ENCODE results near the gene MS4A18. TPM values are rescaled to one million over a fixed set of nuclear protein-coding genes. Genes with fewer than 3 reads are reported as not detected.

The MS4A18 gene
- total RNA-seq, 1 donor from 2014 or later: not detected

- H3K27me3 ChIP-seq (ENCODE audit: control insufficient read depth in 3 of 3, insufficient read depth in 3 of 3, low read length in 3 of 3): peaks cover 12 to 16% (median 14%) of the 10 kb centered on the region in 3 donors
- no peak overlapping the region for H3K4me3 ChIP-seq (ENCODE audit: low read length in 3 of 3)
- H3K27ac ChIP-seq (ENCODE audit: low read depth, low read length): no peak overlapping the region
- peaks cover 0 to 2% (median 0%) of the 10 kb centered on the region in 3 donors for H3K4me1 ChIP-seq (ENCODE audit: control insufficient read depth in 3 of 3, insufficient read depth in 3 of 3, low read length in 3 of 3)
- H3K9me3 ChIP-seq (ENCODE audit: control insufficient read depth in 3 of 3, low read length in 3 of 3): no peaks in the 10 kb centered on the region
- H3K9ac ChIP-seq (ENCODE audit: low read depth in 1 of 3, low read length in 3 of 3): no peak overlapping the region
- H3K36me3 ChIP-seq (ENCODE audit: control insufficient read depth in 3 of 3, insufficient read depth in 3 of 3, low read length in 3 of 3): no peaks in the 10 kb centered on the region
Measured at GRCh38 chr11:60762851-60763691, 38.6 kb downstream of the MS4A18 start.

GRCh38 chr11:60763692-60764369 lies 39.3 kb downstream of the MS4A18 start:
- Histone ChIP-seq H3K9me3 (ENCODE audit: control insufficient read depth in 3 of 3, low read length in 3 of 3) (no peaks in the 10 kb centered on the region), H3K4me3 (ENCODE audit: low read length in 3 of 3) (no peak overlapping the region), H3K27me3 (ENCODE audit: control insufficient read depth in 3 of 3, insufficient read depth in 3 of 3, low read length in 3 of 3) (peaks cover 12 to 20% (median 14%) of the 10 kb centered on the region in 3 donors), H3K27ac (ENCODE audit: low read depth, low read length) (no peak overlapping the region), H3K36me3 (ENCODE audit: control insufficient read depth in 3 of 3, insufficient read depth in 3 of 3, low read length in 3 of 3) (no peaks in the 10 kb centered on the region), H3K9ac (ENCODE audit: low read depth in 1 of 3, low read length in 3 of 3) (no peak overlapping the region), H3K4me1 (ENCODE audit: control insufficient read depth in 3 of 3, insufficient read depth in 3 of 3, low read length in 3 of 3) (peaks cover 0 to 2% (median 0%) of the 10 kb centered on the region in 3 donors)

- H3K36me3 ChIP-seq (ENCODE audit: control insufficient read depth in 3 of 3, insufficient read depth in 3 of 3, low read length in 3 of 3): no peaks in the 10 kb centered on the region
- peaks cover 0 to 2% (median 0%) of the 10 kb centered on the region in 3 donors for H3K4me1 ChIP-seq (ENCODE audit: control insufficient read depth in 3 of 3, insufficient read depth in 3 of 3, low read length in 3 of 3)
- no peak overlapping the region for H3K9ac ChIP-seq (ENCODE audit: low read depth in 1 of 3, low read length in 3 of 3)
- no peak overlapping the region for H3K4me3 ChIP-seq (ENCODE audit: low read length in 3 of 3)
- no peak overlapping the region for H3K27ac ChIP-seq (ENCODE audit: low read depth, low read length)
- peaks cover 12 to 22% (median 14%) of the 10 kb centered on the region in 3 donors for H3K27me3 ChIP-seq (ENCODE audit: control insufficient read depth in 3 of 3, insufficient read depth in 3 of 3, low read length in 3 of 3)
- H3K9me3 ChIP-seq (ENCODE audit: control insufficient read depth in 3 of 3, low read length in 3 of 3): no peaks in the 10 kb centered on the region
Measured at GRCh38 chr11:60764879-60765278, 40.4 kb downstream of the MS4A18 start.

- H3K4me3 ChIP-seq (ENCODE audit: low read length in 3 of 3): no peak overlapping the region
- H3K4me1 ChIP-seq (ENCODE audit: control insufficient read depth in 3 of 3, insufficient read depth in 3 of 3, low read length in 3 of 3): peaks cover 0 to 2% (median 0%) of the 10 kb centered on the region in 3 donors
- no peaks in the 10 kb centered on the region for H3K9me3 ChIP-seq (ENCODE audit: control insufficient read depth in 3 of 3, low read length in 3 of 3)
- no peak overlapping the region for H3K9ac ChIP-seq (ENCODE audit: low read depth in 1 of 3, low read length in 3 of 3)
- H3K36me3 ChIP-seq (ENCODE audit: control insufficient read depth in 3 of 3, insufficient read depth in 3 of 3, low read length in 3 of 3): no peaks in the 10 kb centered on the region
- peaks cover 12 to 22% (median 14%) of the 10 kb centered on the region in 3 donors for H3K27me3 ChIP-seq (ENCODE audit: control insufficient read depth in 3 of 3, insufficient read depth in 3 of 3, low read length in 3 of 3)
- no peak overlapping the region for H3K27ac ChIP-seq (ENCODE audit: low read depth, low read length)
Measured at GRCh38 chr11:60765355-60765754, 40.8 kb downstream of the MS4A18 start.

- Histone ChIP-seq H3K9ac (ENCODE audit: low read depth in 1 of 3, low read length in 3 of 3) (no peak overlapping the region), H3K9me3 (ENCODE audit: control insufficient read depth in 3 of 3, low read length in 3 of 3) (no peaks in the 10 kb centered on the region), H3K27ac (ENCODE audit: low read depth, low read length) (no peak overlapping the region), H3K4me1 (ENCODE audit: control insufficient read depth in 3 of 3, insufficient read depth in 3 of 3, low read length in 3 of 3) (peaks cover 0 to 2% (median 0%) of the 10 kb centered on the region in 3 donors), H3K27me3 (ENCODE audit: control insufficient read depth in 3 of 3, insufficient read depth in 3 of 3, low read length in 3 of 3) (peaks cover 12 to 22% (median 16%) of the 10 kb centered on the region in 3 donors), H3K4me3 (ENCODE audit: low read length in 3 of 3) (no peak overlapping the region), H3K36me3 (ENCODE audit: control insufficient read depth in 3 of 3, insufficient read depth in 3 of 3, low read length in 3 of 3) (no peaks in the 10 kb centered on the region)
Measured at GRCh38 chr11:60766547-60766946, 42.0 kb downstream of the MS4A18 start.

GRCh38 chr11:60767388-60767811 lies 42.9 kb downstream of the MS4A18 start:
- Histone ChIP-seq H3K27me3 (ENCODE audit: control insufficient read depth in 3 of 3, insufficient read depth in 3 of 3, low read length in 3 of 3) (peaks cover 12 to 26% (median 20%) of the 10 kb centered on the region in 3 donors), H3K9ac (ENCODE audit: low read depth in 1 of 3, low read length in 3 of 3) (no peak overlapping the region), H3K4me3 (ENCODE audit: low read length in 3 of 3) (no peak overlapping the region), H3K4me1 (ENCODE audit: control insufficient read depth in 3 of 3, insufficient read depth in 3 of 3, low read length in 3 of 3) (no peaks in the 10 kb centered on the region), H3K9me3 (ENCODE audit: control insufficient read depth in 3 of 3, low read length in 3 of 3) (no peaks in the 10 kb centered on the region), H3K36me3 (ENCODE audit: control insufficient read depth in 3 of 3, insufficient read depth in 3 of 3, low read length in 3 of 3) (no peaks in the 10 kb centered on the region), H3K27ac (ENCODE audit: low read depth, low read length) (no peak overlapping the region)

GRCh38 chr11:60768202-60768601 lies 43.7 kb downstream of the MS4A18 start:
- Histone ChIP-seq H3K27me3 (ENCODE audit: control insufficient read depth in 3 of 3, insufficient read depth in 3 of 3, low read length in 3 of 3) (peaks cover 12 to 31% (median 26%) of the 10 kb centered on the region in 3 donors), H3K4me1 (ENCODE audit: control insufficient read depth in 3 of 3, insufficient read depth in 3 of 3, low read length in 3 of 3) (no peaks in the 10 kb centered on the region), H3K36me3 (ENCODE audit: control insufficient read depth in 3 of 3, insufficient read depth in 3 of 3, low read length in 3 of 3) (no peaks in the 10 kb centered on the region), H3K4me3 (ENCODE audit: low read length in 3 of 3) (no peak overlapping the region), H3K9me3 (ENCODE audit: control insufficient read depth in 3 of 3, low read length in 3 of 3) (no peaks in the 10 kb centered on the region), H3K9ac (ENCODE audit: low read depth in 1 of 3, low read length in 3 of 3) (no peak overlapping the region), H3K27ac (ENCODE audit: low read depth, low read length) (no peak overlapping the region)

- H3K4me3 ChIP-seq (ENCODE audit: low read length in 3 of 3): no peak overlapping the region
- H3K36me3 ChIP-seq (ENCODE audit: control insufficient read depth in 3 of 3, insufficient read depth in 3 of 3, low read length in 3 of 3): no peaks in the 10 kb centered on the region
- no peaks in the 10 kb centered on the region for H3K9me3 ChIP-seq (ENCODE audit: control insufficient read depth in 3 of 3, low read length in 3 of 3)
- H3K9ac ChIP-seq (ENCODE audit: low read depth in 1 of 3, low read length in 3 of 3): no peak overlapping the region
- H3K27ac ChIP-seq (ENCODE audit: low read depth, low read length): no peak overlapping the region
- peaks cover 12 to 31% (median 26%) of the 10 kb centered on the region in 3 donors for H3K27me3 ChIP-seq (ENCODE audit: control insufficient read depth in 3 of 3, insufficient read depth in 3 of 3, low read length in 3 of 3)
- no peaks in the 10 kb centered on the region for H3K4me1 ChIP-seq (ENCODE audit: control insufficient read depth in 3 of 3, insufficient read depth in 3 of 3, low read length in 3 of 3)
Measured at GRCh38 chr11:60769273-60769672, 44.8 kb downstream of the MS4A18 start.

GRCh38 chr11:60769811-60770210 lies 45.3 kb downstream of the MS4A18 start:
- Histone ChIP-seq H3K4me1 (ENCODE audit: control insufficient read depth in 3 of 3, insufficient read depth in 3 of 3, low read length in 3 of 3) (no peaks in the 10 kb centered on the region), H3K27ac (ENCODE audit: low read depth, low read length) (no peak overlapping the region), H3K27me3 (ENCODE audit: control insufficient read depth in 3 of 3, insufficient read depth in 3 of 3, low read length in 3 of 3) (peaks cover 12 to 30% (median 26%) of the 10 kb centered on the region in 3 donors), H3K9me3 (ENCODE audit: control insufficient read depth in 3 of 3, low read length in 3 of 3) (no peaks in the 10 kb centered on the region), H3K36me3 (ENCODE audit: control insufficient read depth in 3 of 3, insufficient read depth in 3 of 3, low read length in 3 of 3) (no peaks in the 10 kb centered on the region), H3K9ac (ENCODE audit: low read depth in 1 of 3, low read length in 3 of 3) (no peak overlapping the region), H3K4me3 (ENCODE audit: low read length in 3 of 3) (no peak overlapping the region)

- Histone ChIP-seq H3K27me3 (ENCODE audit: control insufficient read depth in 3 of 3, insufficient read depth in 3 of 3, low read length in 3 of 3) (peaks cover 10 to 27% (median 22%) of the 10 kb centered on the region in 3 donors), H3K4me1 (ENCODE audit: control insufficient read depth in 3 of 3, insufficient read depth in 3 of 3, low read length in 3 of 3) (peaks cover 7 to 10% (median 8%) of the 10 kb centered on the region in 3 donors), H3K9me3 (ENCODE audit: control insufficient read depth in 3 of 3, low read length in 3 of 3) (no peaks in the 10 kb centered on the region), H3K4me3 (ENCODE audit: low read length in 3 of 3) (no peak overlapping the region), H3K36me3 (ENCODE audit: control insufficient read depth in 3 of 3, insufficient read depth in 3 of 3, low read length in 3 of 3) (no peaks in the 10 kb centered on the region), H3K27ac (ENCODE audit: low read depth, low read length) (no peak overlapping the region), H3K9ac (ENCODE audit: low read depth in 1 of 3, low read length in 3 of 3) (no peak overlapping the region)
Measured at GRCh38 chr11:60771146-60771545, 46.6 kb downstream of the MS4A18 start.
